ENCODE results near the gene FBN2.

FBN2 gene

DNA sequence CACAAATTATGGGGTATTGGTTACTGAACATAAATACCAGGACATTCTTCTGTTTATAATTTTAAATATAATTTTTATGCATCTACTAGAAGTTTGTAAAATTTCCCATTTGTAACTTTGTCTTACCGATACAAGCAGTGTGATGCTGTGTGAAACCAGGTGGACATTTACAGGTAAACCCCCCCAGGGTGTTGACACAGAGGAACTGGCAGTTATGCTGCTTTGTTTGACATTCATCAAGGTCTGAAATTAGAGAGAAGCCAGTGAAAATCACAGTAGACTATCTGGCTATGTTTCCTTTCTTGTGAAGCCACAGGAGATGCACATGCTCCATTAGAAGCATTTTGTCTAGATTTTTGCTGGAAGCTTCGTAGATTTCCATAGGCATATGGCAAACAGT lies 263.6 kb downstream of the FBN2 start:
- POLR2A ChIA-PET = no interaction called here

DNA sequence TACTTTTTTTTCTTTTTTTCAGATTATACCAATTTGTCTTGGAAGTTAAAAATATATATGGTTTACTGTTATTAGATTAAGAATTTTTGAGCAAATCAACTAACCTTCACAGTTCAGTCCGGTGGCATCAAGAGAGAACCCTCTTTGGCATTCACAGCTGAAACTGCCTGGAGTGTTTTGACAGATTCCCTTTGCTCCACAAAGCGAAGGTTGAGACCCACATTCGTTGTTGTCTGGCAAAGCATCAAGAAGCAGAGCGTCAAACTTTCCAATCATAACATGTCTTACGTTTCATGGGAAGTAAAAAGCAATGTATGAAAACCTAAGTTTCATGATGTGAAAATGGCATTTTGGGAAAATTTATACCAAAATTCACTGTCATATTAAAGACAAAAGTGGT lies 264.3 kb downstream of the FBN2 start:
- no peak for DNase-seq (ENCODE audit: extremely low spot score)
- ChIA-PET POLR2A (no interaction called here), CTCF (no interaction called here)
- TF ChIP-seq, protein P1, sequence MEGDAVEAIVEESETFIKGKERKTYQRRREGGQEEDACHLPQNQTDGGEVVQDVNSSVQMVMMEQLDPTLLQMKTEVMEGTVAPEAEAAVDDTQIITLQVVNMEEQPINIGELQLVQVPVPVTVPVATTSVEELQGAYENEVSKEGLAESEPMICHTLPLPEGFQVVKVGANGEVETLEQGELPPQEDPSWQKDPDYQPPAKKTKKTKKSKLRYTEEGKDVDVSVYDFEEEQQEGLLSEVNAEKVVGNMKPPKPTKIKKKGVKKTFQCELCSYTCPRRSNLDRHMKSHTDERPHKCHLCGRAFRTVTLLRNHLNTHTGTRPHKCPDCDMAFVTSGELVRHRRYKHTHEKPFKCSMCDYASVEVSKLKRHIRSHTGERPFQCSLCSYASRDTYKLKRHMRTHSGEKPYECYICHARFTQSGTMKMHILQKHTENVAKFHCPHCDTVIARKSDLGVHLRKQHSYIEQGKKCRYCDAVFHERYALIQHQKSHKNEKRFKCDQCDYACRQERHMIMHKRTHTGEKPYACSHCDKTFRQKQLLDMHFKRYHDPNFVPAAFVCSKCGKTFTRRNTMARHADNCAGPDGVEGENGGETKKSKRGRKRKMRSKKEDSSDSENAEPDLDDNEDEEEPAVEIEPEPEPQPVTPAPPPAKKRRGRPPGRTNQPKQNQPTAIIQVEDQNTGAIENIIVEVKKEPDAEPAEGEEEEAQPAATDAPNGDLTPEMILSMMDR (IDR thresholded peaks at IDR 0.05; ENCODE audit: control extremely low read depth, extremely low read depth, low read depth, missing control alignments) = no peak

More for the DNA sequence above, 263.6 kb downstream of the FBN2 start:
- no peak for DNase-seq (ENCODE audit: extremely low spot score)
- TF ChIP-seq, protein P1 (IDR thresholded peaks at IDR 0.05; ENCODE audit: control extremely low read depth, extremely low read depth, low read depth, missing control alignments) = no peak
- CTCF ChIA-PET = no interaction called here

DNA sequence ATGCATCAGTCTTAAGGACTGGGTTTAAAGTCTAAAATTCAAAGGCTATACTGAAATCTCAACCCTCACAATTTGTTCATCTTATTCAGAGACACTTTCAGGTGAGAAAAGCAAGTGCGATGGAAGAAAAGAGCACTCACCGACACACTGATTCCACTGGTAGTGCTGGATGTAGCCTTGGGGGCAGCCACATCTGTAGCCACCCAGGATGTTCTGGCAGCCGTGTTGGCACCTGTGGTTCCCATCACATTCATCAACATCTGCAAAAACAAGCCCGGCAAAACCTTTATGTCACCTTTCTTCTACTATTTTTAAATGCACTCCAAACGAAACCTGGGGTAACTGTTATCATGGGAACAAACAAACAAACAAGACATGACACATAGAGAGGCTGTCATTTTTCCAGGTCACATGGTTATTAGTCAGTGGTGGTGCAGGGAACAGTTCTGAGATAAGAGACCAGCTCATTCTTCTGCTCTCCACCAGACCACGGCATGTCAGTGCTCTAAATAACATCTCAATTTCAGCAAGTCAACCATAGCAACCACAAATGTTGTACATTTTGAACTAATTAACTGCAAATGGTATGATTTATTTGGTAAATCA lies 266.1 kb downstream of the FBN2 start:
- TF ChIP-seq, protein P1 (IDR thresholded peaks at IDR 0.05; ENCODE audit: control extremely low read depth, extremely low read depth, low read depth, missing control alignments) = no peak
- CTCF ChIA-PET = no interaction called here
- POLR2A ChIA-PET = no interaction called here
- DNase-seq (ENCODE audit: extremely low spot score) = no peak

DNA sequence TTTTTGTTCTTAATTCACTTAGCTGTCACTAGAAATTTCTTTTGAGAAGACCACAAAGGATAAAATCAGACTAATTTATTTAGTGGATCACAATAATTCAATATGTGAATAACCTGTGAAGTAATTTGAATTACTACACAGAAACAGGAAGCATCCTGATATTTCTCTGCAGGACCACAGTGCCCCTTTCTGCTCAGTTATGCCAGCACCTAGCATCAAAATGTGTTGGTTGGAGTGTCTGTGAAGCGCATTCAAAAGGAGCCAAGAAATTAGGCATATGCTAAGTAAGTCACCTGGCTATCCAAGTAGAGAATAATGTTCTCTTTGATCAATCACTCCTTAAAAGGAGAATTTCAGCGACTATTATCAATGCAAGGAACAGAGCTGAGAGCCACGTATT lies 267.0 kb downstream of the FBN2 start:
- TF ChIP-seq, protein P1 (IDR thresholded peaks at IDR 0.05; ENCODE audit: control extremely low read depth, extremely low read depth, low read depth, missing control alignments) = no peak
- POLR2A ChIA-PET = no interaction called here
- CTCF ChIA-PET = no interaction called here
- no peak for DNase-seq (ENCODE audit: extremely low spot score)

DNA sequence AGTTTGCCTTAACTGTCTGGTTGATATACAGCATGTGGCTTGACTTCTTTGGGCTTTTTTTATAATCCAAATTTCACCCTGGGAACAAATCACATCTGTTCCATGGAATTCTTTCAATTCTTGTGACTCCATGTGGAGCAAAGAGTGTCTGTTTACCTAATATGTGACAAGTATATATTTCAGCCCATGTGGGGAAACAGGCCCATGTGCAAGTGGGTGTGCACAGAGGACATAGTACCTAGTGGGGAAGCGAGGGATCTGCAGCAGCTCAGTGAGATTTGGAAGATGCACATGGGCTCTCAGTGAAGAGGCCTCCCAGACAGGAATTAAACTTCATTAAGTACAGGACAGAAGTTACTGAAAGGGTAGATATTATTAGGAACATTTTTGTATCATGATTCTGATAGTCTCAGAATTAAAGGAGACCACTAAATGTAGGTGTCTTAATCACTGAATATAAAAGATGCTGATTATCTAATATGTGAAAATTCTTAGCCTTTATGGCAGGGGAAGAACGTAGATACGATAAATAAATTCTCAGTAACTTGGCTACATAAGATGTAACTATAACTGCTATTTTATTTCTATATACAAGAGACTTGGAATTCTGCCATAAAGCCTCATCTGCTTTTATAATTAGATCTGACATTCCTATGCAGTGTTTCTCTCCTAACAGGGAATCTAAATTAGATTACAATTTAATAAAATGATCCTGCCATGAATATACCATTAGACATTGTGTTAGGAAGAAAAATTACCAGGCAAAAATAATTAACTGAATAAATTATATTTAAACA lies 273.3 kb downstream of the FBN2 start:
- CTCF ChIA-PET = no interaction called here
- DNase-seq (ENCODE audit: extremely low spot score) = no peak
- POLR2A ChIA-PET = no interaction called here
- TF ChIP-seq, protein P1 (IDR thresholded peaks at IDR 0.05; ENCODE audit: control extremely low read depth, extremely low read depth, low read depth, missing control alignments) = no peak

DNA sequence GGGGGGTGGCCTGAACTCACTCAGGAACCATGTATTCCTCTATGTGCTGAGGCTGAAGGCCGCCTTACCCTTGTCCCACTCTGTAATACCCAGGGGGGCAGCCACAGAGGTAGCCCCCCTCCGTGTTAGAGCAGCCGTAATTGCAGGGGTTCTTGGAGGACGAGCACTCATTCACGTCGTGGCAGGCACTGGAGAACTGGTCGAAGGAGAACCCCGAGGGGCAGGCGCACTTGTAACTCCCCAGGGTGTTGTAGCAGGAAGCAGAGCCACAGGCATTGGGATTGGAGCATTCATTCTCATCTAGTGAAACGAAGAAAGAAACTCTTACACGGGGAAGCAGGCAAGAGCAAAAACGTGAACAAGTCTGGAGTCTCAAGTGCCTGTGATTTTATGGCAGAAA lies 274.7 kb downstream of the FBN2 start:
- DNase-seq (ENCODE audit: extremely low spot score) = no peak
- ChIA-PET CTCF (no interaction called here), POLR2A (no interaction called here)
- TF ChIP-seq, protein P1 (IDR thresholded peaks at IDR 0.05; ENCODE audit: control extremely low read depth, extremely low read depth, low read depth, missing control alignments) = no peak

Measured in GM10248 (cell line).